ENCODE measurements around the gene AAMDC.

DNA sequence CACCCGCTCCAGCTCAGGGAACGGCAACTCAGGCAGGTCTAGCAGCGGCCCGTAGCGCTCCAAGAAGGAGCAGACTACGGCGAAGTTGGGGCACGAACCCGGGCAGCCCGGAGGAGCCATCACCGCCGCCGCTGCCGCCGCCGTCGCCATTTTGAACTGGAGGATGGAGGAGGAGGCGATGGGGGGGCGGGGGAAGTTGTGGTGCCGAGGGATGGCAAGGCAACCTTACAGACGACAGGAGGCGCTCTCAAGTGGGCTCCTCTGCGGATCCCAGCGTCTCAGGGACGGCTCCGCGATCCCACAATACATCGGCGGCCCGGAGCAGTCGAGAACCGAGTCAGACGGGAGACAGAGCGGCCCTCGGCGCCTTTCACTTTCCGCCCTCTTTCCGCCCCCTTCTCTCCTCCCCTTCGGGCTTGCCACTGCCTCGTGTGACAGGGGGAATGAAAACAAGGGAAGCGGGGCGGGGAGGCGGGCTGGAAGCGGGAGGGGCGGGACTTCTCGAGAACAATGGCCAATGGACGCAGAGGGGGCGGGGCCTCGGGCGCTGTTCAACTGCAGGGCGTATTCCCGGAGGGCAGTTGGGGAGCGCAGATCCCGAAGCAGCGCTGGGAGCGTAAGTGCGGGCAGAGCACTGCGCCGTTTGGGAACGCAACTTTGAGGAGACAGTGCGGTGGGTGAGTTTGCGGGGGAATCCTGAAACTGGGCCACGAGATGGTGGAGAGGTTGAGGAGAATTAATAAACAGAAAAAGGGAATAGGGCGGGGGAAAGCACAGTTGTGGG, at the start of gene AAMDC, which contains the start of gene RSF1:
- TF ChIP-seq, protein P1, sequence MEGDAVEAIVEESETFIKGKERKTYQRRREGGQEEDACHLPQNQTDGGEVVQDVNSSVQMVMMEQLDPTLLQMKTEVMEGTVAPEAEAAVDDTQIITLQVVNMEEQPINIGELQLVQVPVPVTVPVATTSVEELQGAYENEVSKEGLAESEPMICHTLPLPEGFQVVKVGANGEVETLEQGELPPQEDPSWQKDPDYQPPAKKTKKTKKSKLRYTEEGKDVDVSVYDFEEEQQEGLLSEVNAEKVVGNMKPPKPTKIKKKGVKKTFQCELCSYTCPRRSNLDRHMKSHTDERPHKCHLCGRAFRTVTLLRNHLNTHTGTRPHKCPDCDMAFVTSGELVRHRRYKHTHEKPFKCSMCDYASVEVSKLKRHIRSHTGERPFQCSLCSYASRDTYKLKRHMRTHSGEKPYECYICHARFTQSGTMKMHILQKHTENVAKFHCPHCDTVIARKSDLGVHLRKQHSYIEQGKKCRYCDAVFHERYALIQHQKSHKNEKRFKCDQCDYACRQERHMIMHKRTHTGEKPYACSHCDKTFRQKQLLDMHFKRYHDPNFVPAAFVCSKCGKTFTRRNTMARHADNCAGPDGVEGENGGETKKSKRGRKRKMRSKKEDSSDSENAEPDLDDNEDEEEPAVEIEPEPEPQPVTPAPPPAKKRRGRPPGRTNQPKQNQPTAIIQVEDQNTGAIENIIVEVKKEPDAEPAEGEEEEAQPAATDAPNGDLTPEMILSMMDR (IDR thresholded peaks at IDR 0.05; ENCODE audit: low read depth, low read length, poor library complexity, severe bottlenecking) = peak; percentile 73
- TF ChIP-seq EZH2phosphoT487 (IDR thresholded peaks at IDR 0.05; ENCODE audit: borderline replicate concordance, low read length) = no peak

Data from DOHH2 (cell line).